CD4-positive, alpha-beta T cell treated with Interleukin-10 for 1 hour (primary cell): Measurements from ENCODE around the gene NAB1.
A peak's percentile ranks its signal among the peaks of the same experiment; 100 is the strongest.

ENCODE experiments used
- DNase-seq: peaks from one replicate; pipeline ENCODE4 v3.0.0-alpha.2; 2020

The NAB1 gene

GRCh38 chr2:190637903-190638618 is 10.8 kb upstream of the NAB1 start:
- no peak for DNase-seq

GRCh38 chr2:190640117-190640516 is 8.8 kb upstream of the NAB1 start:
- no peak for DNase-seq

- DNase-seq: no peak
Observed at GRCh38 chr2:190641469-190641868, 7.4 kb upstream of the NAB1 start.

- DNase-seq: no peak
Observed at GRCh38 chr2:190646780-190647522, 1.9 kb upstream of the NAB1 start.

GRCh38 chr2:190648289-190649034 is 421 bp upstream of the NAB1 start:
- peak; percentile 94 for DNase-seq

- DNase-seq: no peak
Observed at GRCh38 chr2:190649798-190650390, 1.0 kb downstream of the NAB1 start.

GRCh38 chr2:190651413-190651812 is 2.5 kb downstream of the NAB1 start:
- no peak for DNase-seq

GRCh38 chr2:190653231-190653630 is 4.3 kb downstream of the NAB1 start:
- no peak for DNase-seq

GRCh38 chr2:190653931-190654330 is 5.0 kb downstream of the NAB1 start:
- DNase-seq: no peak

- no peak for DNase-seq
Observed at GRCh38 chr2:190655113-190655512, 6.2 kb downstream of the NAB1 start.

GRCh38 chr2:190655570-190655969 is 6.7 kb downstream of the NAB1 start:
- DNase-seq: no peak

- no peak for DNase-seq
Observed at GRCh38 chr2:190656301-190656700, 7.4 kb downstream of the NAB1 start.

GRCh38 chr2:190657474-190658255 is 8.8 kb downstream of the NAB1 start:
- no peak for DNase-seq

- DNase-seq: no peak
Observed at GRCh38 chr2:190659553-190659952, 10.7 kb downstream of the NAB1 start.

- DNase-seq: no peak
Observed at GRCh38 chr2:190662754-190663153, 13.9 kb downstream of the NAB1 start.

- DNase-seq: no peak
Observed at GRCh38 chr2:190663348-190663747, 14.5 kb downstream of the NAB1 start.

- DNase-seq: no peak
Observed at GRCh38 chr2:190663839-190664238, 15.0 kb downstream of the NAB1 start.

- no peak for DNase-seq
Observed at GRCh38 chr2:190664240-190664639, 15.4 kb downstream of the NAB1 start.

- DNase-seq: no peak
Observed at GRCh38 chr2:190666895-190667294, 18.0 kb downstream of the NAB1 start.

GRCh38 chr2:190668892-190669291 is 20.0 kb downstream of the NAB1 start:
- no peak for DNase-seq

- DNase-seq: peak; percentile 37
Observed at GRCh38 chr2:190670182-190670946, 21.5 kb downstream of the NAB1 start.
